Kidney epithelial cell (primary cell): ENCODE measurements around the gene SPATA32. TPM values are rescaled to one million over a fixed set of nuclear protein-coding genes. Genes with fewer than 3 reads are reported as not detected.

Experiments
- DNase-seq: peaks from one replicate; pipeline ENCODE4 v3.0.0-alpha.2; 2010; ENCODE audit warnings: low read depth
- H3K27me3 ChIP-seq: 2 replicates; pipeline ENCODE4 v1.6.0; 2011; ENCODE audit warnings: low read length; ENCODE audit not compliant: control insufficient read depth, insufficient read depth
- H3K36me3 ChIP-seq: 2 replicates; pipeline ENCODE4 v1.5.1; 2011; ENCODE audit warnings: low read length; ENCODE audit not compliant: control insufficient read depth, insufficient read depth
- H3K4me3 ChIP-seq: 2 replicates; pipeline ENCODE4 v1.5.1; 2011; ENCODE audit warnings: low read depth, mild to moderate bottlenecking, control low read depth, low read length
- CTCF ChIP-seq: IDR thresholded peaks from 2 replicates; pipeline ENCODE4 v1.5.1; 2011; ENCODE audit warnings: mild to moderate bottlenecking, moderate library complexity, low read length, control low read depth, inconsistent platforms; ENCODE audit not compliant: insufficient read depth, poor library complexity, severe bottlenecking
- total RNA-seq: library from RNA; depleted of rRNA; stranded (reverse); fragments of >200 nt; gene quantifications from 2 replicates; pipeline ENCODE4 v1.2.3, GENCODE V29; 2015

The SPATA32 gene
- total RNA-seq, 1 donor from 2014 or later: not detected

GRCh38 chr17:45230787-45231480 lies 31.0 kb downstream of the SPATA32 start:
- Histone ChIP-seq H3K36me3 (no peaks in the 10 kb centered on the region), H3K27me3 (no peaks in the 10 kb centered on the region), H3K4me3 (no peak overlapping the region)
- no peak for TF ChIP-seq CTCF
- DNase-seq: no peak

- DNase-seq: no peak
- no peak for TF ChIP-seq CTCF
- Histone ChIP-seq H3K36me3 (no peaks in the 10 kb centered on the region), H3K4me3 (no peak overlapping the region), H3K27me3 (no peaks in the 10 kb centered on the region)
Observed at GRCh38 chr17:45230410-45230786, 31.5 kb downstream of the SPATA32 start.

GRCh38 chr17:45229681-45230409 lies 32.0 kb downstream of the SPATA32 start:
- DNase-seq: no peak
- Histone ChIP-seq H3K27me3 (no peaks in the 10 kb centered on the region), H3K4me3 (no peak overlapping the region), H3K36me3 (no peaks in the 10 kb centered on the region)
- no peak for TF ChIP-seq CTCF

GRCh38 chr17:45228763-45229539 lies 32.9 kb downstream of the SPATA32 start:
- no peak for TF ChIP-seq CTCF
- Histone ChIP-seq H3K27me3 (no peaks in the 10 kb centered on the region), H3K36me3 (no peaks in the 10 kb centered on the region), H3K4me3 (no peak overlapping the region)
- no peak for DNase-seq

- no peak for DNase-seq
- H3K36me3 ChIP-seq: no peaks in the 10 kb centered on the region
- H3K27me3 ChIP-seq: no peaks in the 10 kb centered on the region
- no peak for TF ChIP-seq CTCF
- H3K4me3 ChIP-seq: no peak overlapping the region
Observed at GRCh38 chr17:45227926-45228762, 33.8 kb downstream of the SPATA32 start.
